HG03460 (cell line): ENCODE data around the gene DRD5.

ENCODE experiments used
- ATAC-seq: cut with Tn5 transposase; IDR thresholded peaks from one replicate; pipeline ENCODE4 v1.9.1; 2021; ENCODE audit not compliant: unreplicated experiment

Gene DRD5

GRCh38 chr4:9812501-9813340 lies 31.3 kb downstream of the DRD5 start:
- ATAC-seq: peak; percentile 91

- ATAC-seq: no peak
These were observed 34.9 kb downstream of the DRD5 start for GRCh38 chr4:9816285-9816684.

- ATAC-seq: no peak
These were observed 38.9 kb downstream of the DRD5 start for GRCh38 chr4:9820343-9820742.

- ATAC-seq: peak; percentile 49
These were observed 43.6 kb downstream of the DRD5 start for GRCh38 chr4:9825049-9825448.

GRCh38 chr4:9826551-9826950 lies 45.1 kb downstream of the DRD5 start:
- ATAC-seq: no peak

- no peak for ATAC-seq
These were observed 51.2 kb downstream of the DRD5 start for GRCh38 chr4:9832640-9833039.

GRCh38 chr4:9833421-9833820 lies 52.0 kb downstream of the DRD5 start:
- ATAC-seq: no peak
